Jurkat, Clone E6-1 (cell line): ENCODE data around the gene EIF1AD.
A peak's percentile ranks its signal among the peaks of the same experiment; 100 is the strongest.
"Not testable (repeated sequence)": the region's sequence is repeated elsewhere in the genome, so short reads cannot be mapped to it uniquely, and the experiment has no call there.

Source experiments
- DNase-seq: peaks from one replicate; pipeline ENCODE4 v3.0.0-alpha.2; 2011; ENCODE audit warnings: low read depth, low spot score
- H3K4me3 ChIP-seq: 2 replicates; pipeline ENCODE4 v1.5.1; 2011; ENCODE audit warnings: mild to moderate bottlenecking, low read length, control low read depth, moderate library complexity

The EIF1AD gene

DNA sequence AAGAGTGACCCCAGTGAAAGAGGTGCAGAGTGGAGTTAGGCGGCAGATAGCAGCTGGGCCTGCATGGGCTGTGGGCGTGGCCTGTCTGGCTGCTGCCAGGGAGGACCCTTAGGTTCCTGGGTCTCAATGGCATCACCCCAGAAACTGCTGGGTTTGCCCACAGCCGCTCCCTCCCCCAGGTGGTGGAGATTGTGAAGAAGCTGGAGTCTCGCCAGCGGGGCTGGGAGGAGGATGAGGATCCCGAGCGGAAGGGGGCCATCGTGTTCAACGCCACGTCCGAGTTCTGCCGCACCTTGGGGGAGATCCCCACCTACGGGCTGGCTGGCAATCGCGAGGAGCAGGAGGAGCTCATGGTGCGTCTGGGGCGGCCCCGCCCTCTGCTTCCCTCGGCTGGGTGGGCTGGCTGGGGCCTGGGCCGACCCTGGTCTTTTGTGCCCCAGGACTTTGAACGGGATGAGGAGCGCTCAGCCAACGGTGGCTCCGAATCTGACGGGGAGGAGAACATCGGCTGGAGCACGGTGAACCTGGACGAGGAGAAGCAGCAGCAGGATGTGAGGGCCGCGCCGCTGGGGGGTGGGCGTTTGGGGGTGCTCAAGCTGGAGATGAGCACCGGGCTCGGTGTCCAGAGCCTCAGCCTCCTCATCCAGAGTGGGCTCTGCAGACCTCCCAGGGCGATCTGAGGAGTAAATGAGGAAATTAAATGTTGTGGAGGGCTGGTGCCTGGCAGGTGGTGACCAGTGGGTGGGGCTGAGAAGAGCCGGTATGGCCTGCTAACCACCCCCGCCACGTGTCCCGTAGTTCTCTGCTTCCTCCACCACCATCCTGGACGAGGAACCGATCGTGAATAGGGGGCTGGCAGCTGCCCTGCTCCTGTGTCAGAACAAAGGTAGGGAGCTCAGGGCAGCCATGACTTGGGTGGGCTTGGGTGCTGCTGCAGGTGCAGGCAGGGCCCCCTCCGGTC lies 25.5 kb downstream of the EIF1AD start:
- no peak for DNase-seq
- H3K4me3 ChIP-seq, result no peak overlapping the region

DNA sequence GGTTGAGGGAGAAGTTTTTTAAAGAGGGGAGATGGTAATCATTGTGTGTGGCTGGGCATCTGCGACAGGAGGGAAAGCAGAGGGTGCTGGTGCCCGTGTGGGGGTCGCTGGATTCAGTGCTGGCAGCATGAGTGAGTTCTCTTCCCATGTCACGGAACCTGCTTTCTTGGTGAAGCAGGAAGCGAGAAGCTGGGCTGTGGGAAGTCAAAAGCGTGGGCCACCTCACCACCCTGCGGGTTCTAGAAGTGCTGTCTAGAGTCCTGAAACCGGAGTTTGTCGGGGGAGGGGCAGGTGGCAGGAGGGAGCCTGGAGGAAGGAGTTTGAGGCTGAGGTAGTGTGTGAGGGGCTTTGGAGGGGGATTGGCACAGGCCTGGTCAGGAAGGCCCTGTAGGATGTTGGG lies 26.2 kb downstream of the EIF1AD start:
- no peak overlapping the region for H3K4me3 ChIP-seq
- DNase-seq, result no peak

DNA sequence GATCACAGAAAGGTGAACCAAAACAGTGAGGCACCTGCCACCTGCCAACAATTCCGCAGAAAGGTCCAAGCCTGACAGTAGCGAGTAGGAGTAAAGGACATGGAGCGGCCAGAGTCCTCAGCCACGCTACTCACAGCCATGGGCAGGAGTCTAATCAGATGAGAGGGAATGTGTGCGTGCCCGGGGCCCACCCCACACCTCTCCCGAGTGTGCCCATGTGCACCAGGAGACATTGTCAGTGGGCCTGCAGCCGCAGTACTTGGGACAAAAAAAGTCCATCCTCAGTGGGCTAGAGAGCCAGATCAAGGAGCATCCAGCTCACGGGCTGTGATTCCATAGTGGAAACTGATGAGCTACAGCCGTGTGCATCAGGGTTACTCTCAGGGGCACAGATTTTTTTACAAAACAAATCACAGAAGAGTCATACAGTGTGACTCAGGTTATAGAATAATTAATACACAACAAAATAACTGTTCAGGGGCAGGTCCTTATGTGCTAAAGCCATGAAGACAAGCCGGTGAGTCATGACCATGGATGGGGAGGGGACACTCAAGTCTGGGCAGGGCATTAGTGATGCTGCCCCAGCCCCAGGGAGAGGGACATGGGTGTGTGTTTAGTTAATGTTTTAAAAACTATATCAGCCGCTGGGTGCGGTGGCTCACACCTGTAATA lies 28.4 kb downstream of the EIF1AD start:
- no peak overlapping the region for H3K4me3 ChIP-seq
- DNase-seq, result no peak

DNA sequence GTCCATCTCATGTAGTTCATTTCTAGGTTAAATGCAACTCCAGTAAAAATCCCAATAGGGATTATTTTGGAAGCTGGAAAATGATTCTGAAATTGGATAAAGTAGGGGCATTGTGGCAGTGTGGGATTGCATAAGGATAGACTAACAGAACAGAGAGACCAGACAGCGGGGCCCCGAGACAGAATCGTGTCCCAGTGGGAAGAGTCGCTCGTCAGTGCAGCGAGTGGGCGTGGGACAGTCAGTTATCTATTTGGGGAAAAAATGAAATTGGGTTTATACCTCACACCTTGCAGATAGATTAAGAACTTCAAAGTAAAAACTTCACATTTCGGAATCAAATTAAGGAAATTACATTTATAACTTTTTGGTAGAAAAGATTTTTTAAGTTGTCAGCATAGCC lies 29.8 kb downstream of the EIF1AD start:
- H3K4me3 ChIP-seq, result no peak overlapping the region
- no peak for DNase-seq

- no peak for DNase-seq
- no peak overlapping the region for H3K4me3 ChIP-seq
Measured at GRCh38 chr11:65968600-65969482, 33.1 kb downstream of the EIF1AD start.

DNA sequence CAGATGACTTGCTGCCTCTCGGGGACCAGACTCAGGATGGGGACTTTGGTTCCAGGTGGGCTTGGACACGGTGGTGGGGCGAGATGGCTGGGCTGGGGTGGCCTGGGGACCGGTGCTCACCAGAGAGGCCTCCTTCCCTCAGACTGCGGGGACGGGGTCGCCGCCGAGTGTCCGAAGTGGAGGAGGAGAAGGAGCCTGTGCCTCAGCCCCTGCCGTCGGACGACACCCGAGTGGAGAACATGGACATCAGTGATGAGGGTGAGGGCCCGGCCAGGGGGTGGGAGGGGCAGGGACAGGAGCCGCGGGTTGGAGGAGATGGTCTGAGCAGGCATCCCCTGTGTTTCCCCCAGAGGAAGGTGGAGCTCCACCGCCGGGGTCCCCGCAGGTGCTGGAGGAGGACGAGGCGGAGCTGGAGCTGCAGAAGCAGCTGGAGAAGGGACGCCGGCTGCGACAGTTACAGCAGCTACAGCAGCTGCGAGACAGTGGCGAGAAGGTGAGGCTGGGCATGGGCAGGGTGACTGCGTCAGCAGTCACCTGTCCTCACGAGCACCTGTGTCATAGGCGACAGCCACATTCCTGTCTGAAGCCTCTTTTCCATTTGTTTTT lies 34.5 kb downstream of the EIF1AD start:
- H3K4me3 ChIP-seq, result no peak overlapping the region
- DNase-seq, result no peak

DNA sequence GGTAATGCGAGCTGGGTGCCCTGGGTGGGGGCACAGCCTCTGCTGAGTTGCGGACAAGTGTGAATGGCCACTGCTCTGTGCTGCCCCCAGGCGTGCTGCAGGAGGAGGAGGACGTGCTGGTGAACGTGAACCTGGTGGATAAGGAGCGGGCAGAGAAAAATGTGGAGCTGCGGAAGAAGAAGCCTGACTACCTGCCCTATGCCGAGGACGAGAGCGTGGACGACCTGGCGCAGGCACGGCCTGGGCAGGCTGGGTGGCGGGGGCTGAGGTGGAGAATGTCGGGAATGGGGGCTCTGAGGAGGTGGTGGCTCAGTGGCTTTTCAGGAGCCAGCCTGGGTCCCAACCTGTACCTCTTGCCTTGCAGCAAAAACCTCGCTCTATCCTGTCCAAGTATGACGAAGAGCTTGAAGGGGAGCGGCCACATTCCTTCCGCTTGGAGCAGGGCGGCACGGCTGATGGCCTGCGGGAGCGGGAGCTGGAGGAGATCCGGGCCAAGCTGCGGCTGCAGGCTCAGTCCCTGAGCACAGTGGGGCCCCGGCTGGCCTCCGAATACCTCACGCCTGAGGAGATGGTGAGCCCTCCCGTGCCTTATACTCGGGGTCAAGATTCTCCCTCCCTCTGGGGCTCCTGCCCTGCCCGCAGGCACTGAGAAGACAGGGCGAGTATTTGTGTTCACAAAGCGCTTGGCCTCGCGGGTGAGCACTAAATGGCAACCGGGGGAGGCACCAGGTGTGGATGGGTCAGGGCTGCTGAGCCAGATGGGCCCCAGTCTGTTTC lies 35.8 kb downstream of the EIF1AD start:
- H3K4me3 ChIP-seq, result no peak overlapping the region
- DNase-seq, result no peak

DNA sequence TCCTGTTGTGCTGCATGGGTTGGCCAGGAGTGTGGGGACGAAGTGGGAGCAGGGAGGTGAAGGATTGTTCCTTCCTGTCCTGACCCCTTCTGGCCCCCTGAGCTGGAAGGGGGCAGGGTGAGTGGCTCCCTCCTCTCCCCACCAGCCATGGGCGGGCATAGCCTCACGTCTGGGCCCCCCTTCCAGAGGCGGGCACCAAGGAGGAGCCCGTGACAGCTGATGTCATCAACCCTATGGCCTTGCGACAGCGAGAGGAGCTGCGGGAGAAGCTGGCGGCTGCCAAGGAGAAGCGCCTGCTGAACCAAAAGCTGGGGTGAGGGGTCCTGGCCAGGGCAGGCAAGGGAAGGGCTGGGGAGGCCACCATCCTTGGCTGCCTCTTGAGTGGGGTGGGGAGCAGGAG lies 37.1 kb downstream of the EIF1AD start:
- no peak overlapping the region for H3K4me3 ChIP-seq
- no peak for DNase-seq

- DNase-seq, result no peak
Measured at GRCh38 chr11:65962141-65962564, 39.8 kb downstream of the EIF1AD start.

DNA sequence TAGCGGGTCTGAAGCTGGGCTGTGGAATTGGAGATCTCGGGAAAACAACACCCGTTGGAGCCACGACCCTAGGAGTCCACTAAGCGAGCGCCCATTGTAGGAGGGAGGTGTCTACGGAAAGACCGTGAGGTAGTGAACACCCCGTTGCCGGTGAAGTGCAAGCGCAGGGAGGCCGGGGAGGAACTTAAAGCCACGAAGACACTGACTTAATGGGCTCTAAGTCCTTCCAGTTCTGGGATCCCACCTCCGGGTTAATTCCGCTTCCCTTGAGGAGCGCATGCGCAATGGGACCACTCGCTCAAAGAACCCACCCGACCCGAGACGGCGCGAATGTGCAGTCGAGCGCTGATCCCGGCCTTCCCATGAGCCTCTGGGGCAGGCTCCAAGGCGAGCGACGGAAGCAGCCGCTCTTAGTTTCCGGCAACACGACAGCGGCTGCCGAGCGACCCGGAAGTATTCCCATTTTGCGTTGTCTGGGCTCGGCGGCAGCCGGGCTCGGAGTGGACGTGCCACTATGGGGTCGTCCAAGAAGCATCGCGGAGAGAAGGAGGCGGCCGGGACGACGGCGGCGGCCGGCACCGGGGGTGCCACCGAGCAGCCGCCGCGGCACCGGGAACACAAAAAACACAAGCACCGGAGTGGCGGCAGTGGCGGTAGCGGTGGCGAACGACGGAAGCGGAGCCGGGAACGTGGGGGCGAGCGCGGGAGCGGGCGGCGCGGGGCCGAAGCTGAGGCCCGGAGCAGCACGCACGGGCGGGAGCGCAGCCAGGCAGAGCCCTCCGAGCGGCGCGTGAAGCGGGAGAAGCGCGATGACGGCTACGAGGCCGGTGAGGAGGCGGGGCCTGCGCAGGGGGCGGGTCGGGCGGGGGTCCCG lies 40.5 kb downstream of the EIF1AD start, which contains the start of gene SART1:
SART1 (plus strand) TSS at position 468 of the 874 bp plus-strand sequence; CDS start at position 515, 47 bp downstream.
- peak; percentile 98 for DNase-seq
- peak within 1 kb of the TSS; percentile 96 for H3K4me3 ChIP-seq

More at GRCh38 chr11:65962141-65962564, 39.8 kb downstream of the EIF1AD start:
- peak overlapping the region; percentile 96 for H3K4me3 ChIP-seq

DNA sequence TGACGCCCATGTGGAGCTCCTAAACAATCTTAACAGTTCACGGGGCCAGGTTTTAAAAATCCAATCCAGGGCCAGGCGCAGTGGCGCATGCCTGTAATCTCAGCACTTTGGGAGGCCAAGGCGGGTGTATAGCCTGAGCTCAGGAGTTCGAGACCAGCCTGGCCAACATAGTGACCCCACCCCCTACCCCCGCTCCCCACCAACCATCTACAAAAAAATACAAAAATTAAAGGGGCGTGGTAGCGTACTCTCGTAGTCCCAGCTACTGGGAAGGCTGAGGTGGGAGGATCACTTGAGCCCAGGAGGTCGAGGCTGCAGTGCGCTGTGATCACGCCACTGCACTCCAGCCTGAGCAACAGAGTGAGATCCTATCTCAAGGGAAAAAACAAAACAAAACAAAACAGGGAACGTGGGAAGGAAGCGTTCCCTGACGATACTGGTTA lies 41.1 kb downstream of the EIF1AD start:
- no peak for DNase-seq
- peak overlapping the region; percentile 96 for H3K4me3 ChIP-seq

- H3K4me3 ChIP-seq, result no peak overlapping the region
- no peak for DNase-seq
Measured at GRCh38 chr11:65958774-65959420, 43.1 kb downstream of the EIF1AD start.

GRCh38 chr11:65958291-65958690 lies 43.7 kb downstream of the EIF1AD start:
- H3K4me3 ChIP-seq, result no peak overlapping the region
- no peak for DNase-seq

- no peak overlapping the region for H3K4me3 ChIP-seq
- DNase-seq, result no peak
Measured at GRCh38 chr11:65954771-65955170, 47.2 kb downstream of the EIF1AD start.

GRCh38 chr11:65953471-65953870 lies 48.5 kb downstream of the EIF1AD start:
- no peak overlapping the region for H3K4me3 ChIP-seq
- no peak for DNase-seq

DNA sequence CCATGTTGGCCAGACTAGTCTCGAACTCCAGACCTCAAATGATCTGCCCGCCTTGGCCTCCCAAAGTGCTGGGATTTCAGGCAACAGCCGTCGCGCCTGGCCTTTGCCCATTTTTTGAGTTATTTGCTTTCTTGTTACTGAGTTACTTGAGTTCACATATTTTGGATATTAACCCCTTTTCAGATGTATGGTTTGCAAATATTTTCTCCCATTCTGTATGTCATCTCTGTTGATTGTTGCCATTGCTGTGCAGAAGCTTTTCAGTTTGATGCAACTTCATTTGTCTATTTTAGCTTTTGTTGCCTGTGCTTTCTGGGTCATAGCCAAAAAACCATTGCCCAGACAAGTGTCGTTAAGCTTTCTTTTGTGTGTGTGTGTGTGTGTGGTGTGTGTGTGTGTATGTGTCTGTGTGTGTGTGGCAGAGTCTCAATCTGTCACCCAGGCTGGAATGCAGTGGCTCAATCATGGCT lies 49.9 kb downstream of the EIF1AD start:
- no peak for DNase-seq
- no peak overlapping the region for H3K4me3 ChIP-seq

DNA sequence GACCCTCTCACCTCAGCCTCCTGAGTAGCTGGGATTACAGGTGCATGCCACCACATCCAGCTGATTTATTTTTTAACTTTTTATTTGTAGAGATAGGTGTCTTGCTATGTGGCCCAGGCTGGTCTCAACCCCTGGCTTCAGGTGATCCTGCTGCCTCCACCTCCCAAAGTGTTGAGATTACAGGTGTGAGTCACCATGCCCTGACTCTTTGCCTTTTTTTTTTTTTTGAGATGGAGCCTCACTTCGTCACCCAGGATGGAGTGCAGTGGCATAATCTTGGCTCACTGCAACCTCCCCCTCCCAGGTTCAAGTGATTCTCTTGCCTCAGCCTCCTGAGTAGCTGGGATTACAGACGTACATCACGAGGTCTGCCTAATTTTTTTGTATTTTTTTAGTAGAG lies 50.3 kb downstream of the EIF1AD start:
- not testable (repeated sequence) for H3K4me3 ChIP-seq, DNase-seq
